ELR (cell line): Measurements from ENCODE around the gene NIT1.

ENCODE experiments used
- DNase-seq: peaks from one replicate; pipeline ENCODE4 v3.0.0-alpha.2; 2015; ENCODE audit warnings: low read depth

NIT1 gene, protein sequence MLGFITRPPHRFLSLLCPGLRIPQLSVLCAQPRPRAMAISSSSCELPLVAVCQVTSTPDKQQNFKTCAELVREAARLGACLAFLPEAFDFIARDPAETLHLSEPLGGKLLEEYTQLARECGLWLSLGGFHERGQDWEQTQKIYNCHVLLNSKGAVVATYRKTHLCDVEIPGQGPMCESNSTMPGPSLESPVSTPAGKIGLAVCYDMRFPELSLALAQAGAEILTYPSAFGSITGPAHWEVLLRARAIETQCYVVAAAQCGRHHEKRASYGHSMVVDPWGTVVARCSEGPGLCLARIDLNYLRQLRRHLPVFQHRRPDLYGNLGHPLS

DNA sequence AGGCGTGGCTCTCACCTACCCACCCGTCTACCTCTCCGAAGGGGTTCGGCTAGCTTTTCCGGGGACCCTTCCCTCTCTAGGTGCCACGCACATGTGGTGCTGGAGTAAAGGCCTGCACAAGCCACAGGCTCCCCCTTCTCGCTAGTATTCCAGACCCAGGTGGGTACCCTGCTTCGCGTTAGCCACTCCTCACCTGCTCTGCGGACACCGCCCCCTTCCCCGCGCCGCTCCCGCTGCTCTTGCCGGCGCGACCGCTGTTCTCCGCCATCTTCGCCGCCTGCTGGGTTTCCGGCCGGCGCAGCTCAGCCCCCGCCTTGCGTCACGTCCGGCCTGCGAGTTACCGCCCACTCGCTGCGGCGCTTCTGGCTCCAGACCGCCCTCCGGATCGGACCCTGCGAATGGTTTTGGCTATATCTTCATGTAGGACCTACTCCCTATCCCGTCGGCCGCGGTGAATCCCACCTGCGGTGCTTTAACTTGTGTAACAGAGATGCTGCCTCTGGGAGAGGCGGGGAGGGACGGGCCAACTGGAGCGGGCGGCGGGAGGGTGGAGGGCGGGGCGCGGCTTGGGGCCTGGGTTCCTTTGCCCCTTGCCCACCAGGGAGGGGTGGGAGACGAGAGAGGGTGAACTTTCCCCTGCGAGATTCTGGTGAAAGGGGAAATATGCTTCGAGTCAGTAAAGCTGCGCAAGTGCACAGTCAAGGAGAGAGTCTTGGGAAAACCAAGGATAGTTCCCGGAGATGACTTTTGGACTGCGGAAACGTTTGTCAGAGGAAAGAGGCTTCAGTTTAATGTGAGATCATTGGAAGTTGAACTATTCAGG, at the start of gene NIT1, which contains the start of gene PFDN2:
Gene NIT1, plus strand, starts transcription at position 347 of the 823 bp plus-strand sequence. Its CDS starts 72 bp downstream, at position 419.
Gene PFDN2, minus strand, starts transcription at position 279 of the 823 bp plus-strand sequence. Its CDS starts 11 bp downstream, at position 268.
- DNase-seq = peak; percentile 92

DNA sequence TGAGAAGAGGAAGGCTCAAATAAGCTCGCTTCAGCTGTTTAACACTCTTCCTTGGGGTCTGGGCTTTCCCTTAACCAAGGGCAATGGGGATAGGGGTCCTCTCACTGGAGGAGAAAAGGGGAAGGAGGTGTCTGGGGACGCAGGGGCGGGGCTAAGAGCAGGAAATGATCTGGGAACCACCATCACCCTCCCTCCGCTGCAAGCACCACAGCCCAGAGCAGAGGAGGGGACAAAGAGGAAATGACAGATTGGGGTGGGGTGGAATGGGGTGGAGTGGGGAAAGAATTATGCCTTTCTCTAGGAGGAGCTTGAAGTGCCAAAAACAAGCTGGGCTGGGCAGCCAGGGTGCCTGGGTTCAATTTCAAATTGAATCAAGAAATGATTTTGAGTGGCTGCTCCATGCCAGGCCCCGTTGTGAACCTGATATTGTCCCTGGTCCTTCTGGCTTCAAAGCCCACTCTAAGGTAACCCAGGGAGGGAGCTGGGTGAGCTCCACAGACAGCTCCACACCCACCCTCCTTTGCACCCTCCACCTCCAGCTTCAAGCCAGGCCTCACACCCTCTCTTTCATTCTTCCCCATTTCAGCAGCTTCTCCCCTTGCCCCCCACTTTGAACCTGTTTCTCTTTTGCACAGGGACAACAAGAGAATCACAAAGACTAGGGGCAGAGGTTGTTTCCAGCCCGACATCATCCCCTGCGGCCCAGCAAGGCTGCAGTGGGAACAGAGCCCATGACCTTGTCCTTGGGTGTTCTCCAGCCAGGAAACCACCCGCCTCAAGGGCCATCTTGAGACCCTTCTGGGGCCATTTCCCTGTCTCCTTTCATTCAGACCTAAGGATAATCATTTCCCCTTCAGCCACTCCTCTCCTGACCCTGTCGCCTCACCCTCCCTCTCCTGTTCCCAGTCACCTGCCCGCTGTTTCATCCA, 49.3 kb upstream of the NIT1 start:
- no peak for DNase-seq

DNA sequence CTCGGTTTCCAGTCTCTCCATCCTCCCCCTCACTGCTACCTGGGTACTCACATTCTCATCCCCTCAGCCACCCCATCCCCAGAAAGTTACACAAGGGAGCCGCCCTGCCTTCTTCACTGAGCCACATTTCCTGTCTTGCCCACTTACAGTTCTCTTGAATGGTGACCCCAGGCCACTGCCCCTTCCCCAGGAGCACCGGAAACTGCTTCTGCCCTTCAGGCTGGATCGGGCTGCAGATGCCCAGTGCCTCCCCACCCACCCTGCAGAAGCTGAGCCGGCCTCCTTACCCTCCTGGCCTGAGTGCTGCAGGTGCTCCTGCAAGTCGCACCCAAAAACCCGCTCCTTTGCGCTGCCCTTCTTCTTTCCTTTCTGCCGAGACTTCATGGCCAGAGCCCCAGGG, 48.7 kb upstream of the NIT1 start:
- DNase-seq = no peak

DNA sequence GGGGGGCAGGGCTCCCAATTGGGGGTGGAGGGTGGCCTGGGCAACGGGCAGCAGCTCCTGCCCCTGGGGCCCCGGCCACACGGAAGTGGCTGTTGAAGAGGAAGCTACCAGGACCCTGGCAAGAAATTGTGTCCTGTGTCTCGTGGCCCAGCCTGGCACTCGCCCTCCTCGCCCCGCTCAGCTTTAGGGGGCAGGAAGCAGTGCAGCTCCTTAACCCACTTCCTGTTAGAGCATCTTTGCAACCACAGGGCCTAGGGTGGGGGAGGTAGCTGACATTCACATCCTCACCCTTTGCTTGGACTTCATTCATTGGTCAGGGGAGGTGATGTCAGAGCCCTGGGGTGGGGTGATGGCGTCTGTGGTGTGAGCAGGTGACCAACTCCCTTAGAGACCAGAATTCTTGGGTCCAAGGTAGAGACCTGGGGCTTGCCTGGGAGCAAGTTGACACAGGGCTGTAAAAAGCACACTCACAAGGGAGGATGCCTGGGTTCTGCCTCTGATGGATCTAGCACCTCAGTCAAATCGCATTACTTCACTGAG, 48.1 kb upstream of the NIT1 start, which contains the start of gene ARHGAP30:
Gene ARHGAP30, minus strand, starts transcription at position 161 of the 540 bp plus-strand sequence. CDS start 267 bp downstream, outside the sequence.
- no peak for DNase-seq

DNA sequence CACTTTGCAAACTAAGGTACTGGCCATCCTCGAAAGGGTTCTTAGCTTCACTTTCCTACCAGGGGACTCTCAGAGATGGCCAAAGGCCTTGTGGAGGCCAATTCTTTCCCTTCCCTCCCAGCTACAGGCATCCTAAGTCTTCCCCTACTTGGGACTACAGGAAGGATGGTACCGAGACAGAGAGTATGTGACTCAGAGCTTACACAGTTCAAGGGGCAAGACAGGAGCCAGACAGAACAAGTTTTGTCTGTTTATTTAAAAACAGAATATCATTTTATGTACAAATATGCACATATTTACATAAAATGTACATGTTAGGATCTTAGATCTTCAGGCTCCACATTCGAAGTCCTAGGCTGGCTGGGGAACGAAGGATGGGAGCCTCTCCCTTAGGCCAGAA, 47.1 kb upstream of the NIT1 start:
- peak; percentile 54 for DNase-seq

DNA sequence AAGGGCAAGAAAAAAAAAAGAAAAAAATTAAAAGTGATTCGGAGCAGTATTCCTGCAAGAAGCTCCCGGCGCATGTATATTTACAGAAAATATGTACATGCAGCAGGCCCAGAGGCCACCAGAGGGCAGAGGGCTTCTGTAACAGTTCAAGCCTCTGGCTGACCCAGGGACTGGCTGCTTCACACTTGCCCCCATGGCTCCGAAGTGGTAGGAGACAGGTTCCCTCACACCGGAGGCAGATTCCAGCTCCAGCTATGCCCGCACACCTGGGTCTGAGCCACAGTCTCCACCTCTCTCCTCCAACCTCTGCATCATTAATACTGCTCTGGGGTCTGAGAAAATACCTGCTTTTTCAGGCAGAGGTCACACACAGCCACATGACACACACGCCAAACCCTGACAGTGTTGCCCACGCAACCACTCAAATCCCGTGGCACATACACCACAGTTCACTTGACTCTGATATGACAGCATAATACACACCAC, 46.0 kb upstream of the NIT1 start:
- DNase-seq = peak; percentile 69

DNA sequence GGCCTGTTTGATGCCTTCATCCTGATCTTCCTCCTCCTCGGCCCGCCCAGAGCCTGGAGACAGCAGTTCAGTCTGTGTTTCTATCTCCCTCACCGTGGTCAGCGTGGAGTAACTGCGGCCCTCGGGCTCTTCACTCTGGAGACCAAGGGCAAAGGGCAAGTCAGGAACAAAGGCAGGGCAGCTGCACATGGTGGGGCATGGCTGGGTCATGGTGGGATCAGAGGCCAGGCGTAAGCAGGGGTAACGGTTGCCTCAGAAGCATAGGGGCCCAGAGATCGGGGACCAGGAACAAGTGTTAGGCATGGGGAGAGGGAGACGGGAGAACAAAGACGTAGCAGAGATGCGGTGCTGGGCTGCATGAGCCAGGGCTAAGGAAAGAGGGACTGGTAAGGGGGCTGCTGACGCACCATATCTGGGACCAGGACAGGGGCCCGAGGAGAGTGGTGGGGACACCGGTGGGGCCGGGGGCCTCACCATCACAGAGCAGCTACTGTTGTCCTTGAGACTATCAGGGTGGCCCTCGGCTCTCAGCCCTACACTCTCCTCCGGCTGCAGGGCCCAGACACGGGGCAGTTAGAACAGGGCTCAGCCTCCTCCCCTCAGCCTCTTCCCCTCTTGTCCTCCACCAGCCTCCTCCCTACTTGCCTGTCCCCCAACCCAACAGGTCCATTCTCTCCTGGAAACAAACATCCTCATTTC, 45.0 kb upstream of the NIT1 start:
- no peak for DNase-seq

DNA sequence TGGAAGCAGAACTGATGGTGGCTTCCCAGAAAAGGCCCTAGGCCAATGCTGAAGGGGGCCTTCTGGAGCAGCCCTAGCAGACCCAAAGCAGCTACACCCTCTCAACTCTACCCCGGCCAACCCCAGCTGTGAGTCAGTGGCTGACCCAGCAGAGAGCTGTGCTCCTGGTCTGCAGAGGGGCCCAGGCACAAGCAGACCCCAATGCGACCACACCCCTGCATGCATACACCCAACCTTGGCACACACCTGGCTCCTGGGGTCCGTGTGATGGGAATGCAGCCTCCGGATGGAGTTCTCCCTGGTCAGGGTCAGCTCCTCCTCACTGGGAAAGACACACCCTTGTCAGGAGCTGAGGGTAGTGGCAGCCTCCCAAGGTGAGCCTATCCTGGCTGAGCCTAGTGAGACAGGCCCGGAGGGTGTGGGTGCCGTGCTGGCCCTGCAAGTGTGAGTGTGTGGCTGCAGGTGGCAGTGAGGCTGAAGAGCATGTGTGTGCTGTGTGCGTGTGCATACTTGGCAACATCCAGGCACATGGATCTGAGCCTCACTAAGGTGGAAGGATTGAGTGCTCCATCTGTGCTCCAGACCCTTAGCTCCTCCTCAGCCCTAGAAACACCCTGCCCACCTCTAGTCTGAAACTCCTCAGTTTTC, 44.3 kb upstream of the NIT1 start:
- DNase-seq = no peak

DNA sequence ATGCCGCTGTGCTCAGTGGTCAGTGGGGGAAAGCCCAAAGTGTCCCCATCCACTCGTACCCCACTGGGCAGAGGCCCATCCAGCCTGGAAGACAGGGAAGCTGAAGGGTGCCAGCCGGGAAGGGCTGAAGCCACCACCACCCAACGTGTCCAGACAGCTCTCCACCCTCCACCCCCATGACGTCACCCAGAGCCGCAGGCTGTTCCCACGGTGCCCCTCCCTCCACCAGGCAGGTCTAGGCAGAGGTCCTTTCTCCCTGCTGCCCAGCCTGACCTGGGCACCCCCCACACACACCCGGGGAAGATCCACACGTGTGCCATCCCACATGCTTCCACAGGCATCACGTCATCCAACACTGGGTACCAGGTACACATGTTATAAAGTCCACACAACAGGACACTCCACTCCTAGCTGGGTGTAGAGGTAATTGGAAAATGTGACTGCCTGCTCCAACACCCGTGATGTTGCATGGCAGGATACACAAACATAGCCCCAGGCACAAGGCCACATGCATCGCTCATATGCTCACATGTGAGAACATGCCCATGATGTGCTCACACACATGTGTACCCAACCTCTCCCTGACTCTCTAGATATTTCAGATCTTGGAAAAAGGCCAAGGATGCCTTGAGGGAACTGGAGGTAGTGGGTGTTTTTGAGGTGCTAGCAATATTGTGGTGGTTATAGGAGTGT, 43.1 kb upstream of the NIT1 start:
- no peak for DNase-seq

DNA sequence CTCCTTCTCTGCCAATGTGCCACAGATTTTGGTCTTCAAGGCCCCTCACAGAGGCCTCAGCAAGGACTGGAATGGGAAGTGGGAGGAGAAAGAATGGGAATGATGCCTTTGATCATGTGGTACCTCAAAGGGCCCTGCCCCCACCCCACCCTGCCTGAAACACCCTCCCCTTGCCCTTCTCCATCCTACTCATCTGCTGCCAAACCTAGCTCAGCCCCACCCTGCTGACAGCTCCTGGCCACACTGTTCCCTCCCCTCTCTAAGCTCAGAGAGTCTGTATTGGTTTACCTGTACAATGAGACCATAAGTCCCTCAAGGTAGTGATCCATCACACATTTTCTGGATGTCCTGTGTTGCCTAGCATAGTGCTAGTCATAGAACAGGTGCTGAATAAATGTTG, 41.5 kb upstream of the NIT1 start:
- no peak for DNase-seq

DNA sequence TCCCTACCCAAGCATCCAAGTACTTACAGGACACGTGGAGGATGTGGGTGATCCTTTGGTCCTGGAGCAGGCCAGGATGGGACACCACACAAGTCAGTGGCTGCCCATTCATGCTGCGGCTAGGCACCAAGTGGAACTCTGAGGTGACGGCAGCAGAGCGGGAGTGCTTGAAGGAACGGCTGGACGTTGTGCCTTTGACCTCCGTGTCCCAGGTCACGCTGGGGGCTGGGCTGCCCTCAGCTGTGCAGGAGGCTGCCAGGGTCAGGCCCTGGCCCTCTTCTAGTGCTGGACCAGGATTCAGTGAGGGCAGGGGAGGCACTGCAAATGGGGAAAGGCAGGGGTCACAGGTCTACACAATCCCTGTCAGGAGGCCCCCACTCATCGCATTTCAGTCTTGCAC, 40.5 kb upstream of the NIT1 start:
- no peak for DNase-seq

DNA sequence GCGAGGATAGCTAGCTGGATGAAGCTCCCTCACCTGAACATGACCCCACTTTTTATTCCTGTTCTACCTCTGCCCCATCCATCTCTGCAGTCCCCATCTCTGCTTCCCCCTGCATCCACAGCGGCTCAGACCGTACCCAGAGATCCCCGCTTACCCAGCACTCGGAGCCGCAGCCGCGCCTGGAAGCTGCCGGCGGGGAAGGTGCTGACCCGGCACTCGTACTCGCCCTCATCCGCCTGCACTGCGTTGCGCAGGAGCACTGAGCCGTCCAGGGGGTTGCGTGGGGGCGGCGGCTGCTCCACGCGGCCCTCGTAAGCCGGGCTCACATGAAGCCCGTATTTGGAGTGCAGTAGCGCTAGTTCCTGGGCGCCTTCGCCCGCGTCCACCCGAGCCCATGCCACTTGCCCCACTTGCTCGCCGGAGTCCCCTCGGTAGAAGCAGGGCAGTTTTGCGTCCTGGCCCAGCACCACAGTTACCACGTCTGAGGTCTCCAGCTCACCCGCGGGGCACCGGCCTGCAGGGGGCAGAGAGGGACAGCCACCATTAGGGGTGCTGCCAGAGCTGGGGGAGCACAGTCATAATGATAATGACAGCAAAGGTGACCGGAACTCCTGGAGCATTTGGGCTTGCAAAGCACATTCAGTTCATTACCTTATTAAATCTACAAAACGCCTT, 38.3 kb upstream of the NIT1 start:
- no peak for DNase-seq

DNA sequence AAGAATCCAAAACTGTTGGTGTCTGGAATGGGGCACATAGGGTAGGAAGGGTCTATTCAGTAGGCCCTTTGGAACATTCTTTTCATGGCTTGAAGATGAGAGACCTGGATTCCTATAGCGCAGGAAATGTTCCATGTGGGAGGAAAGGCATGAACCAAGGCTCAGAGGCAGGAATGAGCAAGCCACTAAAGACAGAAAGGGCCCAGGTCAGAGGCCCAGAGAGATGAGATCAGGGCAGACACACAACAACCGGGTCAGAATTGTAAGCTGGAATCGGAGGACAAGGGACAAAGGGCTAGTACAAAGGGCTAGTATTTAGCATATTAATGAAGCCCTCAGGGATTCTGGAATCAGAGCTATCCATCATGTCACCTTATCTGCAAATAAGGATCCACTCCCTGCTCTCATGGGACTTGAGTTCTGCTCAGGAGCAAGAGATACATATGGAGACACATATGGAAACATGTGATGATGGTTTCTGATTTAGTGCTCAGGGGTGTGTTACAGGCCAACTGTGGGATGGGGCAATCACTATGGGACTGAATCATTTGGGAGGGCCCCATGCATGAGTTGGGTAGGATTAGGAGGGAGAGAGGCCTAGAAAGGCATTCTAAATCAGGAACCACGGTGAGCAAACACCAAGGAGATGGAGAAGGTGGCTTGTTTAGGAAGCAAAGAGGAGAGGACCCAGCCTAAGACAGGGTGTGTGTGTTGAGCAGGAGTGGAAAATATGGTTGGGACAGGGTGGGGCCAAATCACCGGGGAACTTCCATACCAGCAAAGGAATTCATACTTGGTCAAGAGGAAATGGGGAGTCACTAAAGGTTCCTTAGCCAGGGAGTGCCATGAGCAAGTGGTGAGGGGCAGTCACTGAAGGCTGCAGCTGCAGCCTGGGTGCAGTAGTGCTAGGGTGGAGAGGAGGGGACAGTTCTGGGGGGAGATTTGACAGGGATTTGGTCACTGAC, 37.2 kb upstream of the NIT1 start:
- DNase-seq = peak; percentile 25

DNA sequence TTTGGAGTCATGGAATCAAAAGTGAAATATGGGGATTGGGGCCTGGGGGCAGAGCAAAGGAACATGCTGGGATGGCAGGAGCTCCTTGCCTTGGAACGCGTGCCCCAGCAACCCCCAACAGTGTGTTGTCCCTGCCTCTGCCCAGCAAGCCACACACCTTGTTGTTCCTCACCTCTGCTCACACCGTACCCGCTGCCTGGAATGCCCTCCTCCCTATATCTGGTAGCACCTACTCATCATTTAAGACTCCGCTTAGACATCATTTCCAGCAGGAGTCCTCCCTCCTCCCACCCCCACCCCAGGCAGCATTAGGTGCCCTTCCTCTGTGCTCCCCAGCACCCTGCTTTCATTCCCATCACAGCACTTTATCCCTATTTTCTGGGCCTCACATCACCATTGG, 36.4 kb upstream of the NIT1 start:
- DNase-seq = no peak

DNA sequence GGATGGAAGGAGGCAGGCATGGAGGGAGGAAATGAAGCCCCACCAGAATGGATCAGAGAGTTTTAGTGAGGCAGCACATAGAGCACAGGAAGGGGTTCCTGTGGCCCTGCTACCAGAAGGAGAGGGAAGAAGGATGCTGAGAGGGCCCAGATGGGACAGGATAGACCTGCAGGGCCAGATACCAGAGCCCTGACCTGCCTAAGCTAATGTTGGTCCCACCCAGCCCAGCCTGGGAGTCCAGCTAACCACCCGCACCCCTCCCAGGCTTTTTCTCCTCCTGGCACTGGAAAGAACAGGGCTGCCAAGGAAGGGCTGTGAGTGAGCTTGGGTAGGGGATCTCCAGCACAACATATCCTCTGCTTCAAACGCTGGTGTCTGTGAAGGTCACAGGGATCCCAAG, 35.4 kb upstream of the NIT1 start:
- DNase-seq = no peak

DNA sequence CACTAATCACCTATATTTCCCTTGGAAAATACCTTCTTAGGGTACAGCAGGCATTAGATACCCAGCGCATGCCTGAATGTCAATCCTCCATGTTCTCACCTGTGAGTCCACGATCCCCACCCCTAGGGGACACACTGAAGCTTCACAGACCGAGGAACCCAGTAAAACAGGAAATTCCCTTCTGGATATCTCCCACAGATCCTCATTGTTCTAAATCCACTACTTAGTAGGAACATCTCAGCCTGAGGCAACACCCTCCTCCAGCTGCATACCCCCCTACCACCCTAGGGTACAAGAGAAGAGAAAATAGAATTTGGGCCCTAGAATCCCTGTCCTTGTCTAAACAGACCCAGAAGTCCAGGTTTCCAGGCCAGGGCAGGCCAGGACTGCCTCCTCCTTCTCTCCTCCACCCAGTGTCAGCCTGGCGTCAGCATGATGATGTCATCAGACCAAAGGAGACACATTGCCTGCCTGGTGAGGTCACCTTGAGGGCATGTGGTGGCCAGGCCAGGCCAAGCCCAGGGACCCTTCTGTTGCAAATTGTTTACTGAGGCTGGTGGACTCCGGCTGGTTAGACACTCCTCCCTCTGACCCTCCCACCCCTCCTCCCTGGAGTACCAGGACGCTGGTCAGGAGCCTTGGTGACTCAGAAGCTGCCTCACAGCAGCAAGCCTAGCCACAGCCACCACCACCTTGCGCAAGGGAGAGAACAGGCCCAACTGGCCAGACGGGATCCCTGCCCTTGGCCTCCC, 34.7 kb upstream of the NIT1 start:
- DNase-seq = peak; percentile 97
